WTC11 (cell line): ENCODE data around the gene C9orf153. TPM values are rescaled to one million over a fixed set of nuclear protein-coding genes. Genes with fewer than 3 reads are reported as not detected.

Experiments used
- ATAC-seq: fragments of 200-7000 bp; cut with Tn5 transposase; 2 replicates; pipeline ENCODE4 v1.10.0; 2021; ENCODE audit warnings: mild to moderate bottlenecking, moderate library complexity
- CTCF ChIA-PET: fragments of 300-600 bp; sonication (Branson Sonifier 250); formaldehyde crosslinking; loops from one replicate; lab custom pipeline; 2021; ENCODE audit warnings: antibody characterized with exemption; lab: Charles Lee
- POLR2A ChIA-PET: fragments of 350-600 bp; sonication (Branson Sonifier 250); formaldehyde crosslinking; loops from one replicate; lab custom pipeline; 2021; ENCODE audit warnings: antibody characterized with exemption; lab: Charles Lee
- DNase-seq: peaks from one replicate; pipeline ENCODE4 v3.0.0; 2021; ENCODE audit warnings: low spot score
- H3K27ac Mint-ChIP-seq: 2 replicates; pipeline ENCODE4 v1.8.0; 2021; ENCODE audit warnings: mixed read lengths
- H3K27me3 Mint-ChIP-seq: 2 replicates; pipeline ENCODE4 v1.8.0; 2021; ENCODE audit warnings: low read depth, mild to moderate bottlenecking, moderate library complexity, mixed read lengths
- H3K36me3 Mint-ChIP-seq: 2 replicates; pipeline ENCODE4 v1.8.0; 2021; ENCODE audit warnings: mixed read lengths
- H3K4me1 Mint-ChIP-seq: 2 replicates; pipeline ENCODE4 v1.8.0; 2022; ENCODE audit warnings: mixed read lengths
- H3K4me3 Mint-ChIP-seq: 2 replicates; pipeline ENCODE4 v1.8.0; 2021; ENCODE audit warnings: mild to moderate bottlenecking, moderate library complexity, mixed read lengths
- H3K9me3 Mint-ChIP-seq: 2 replicates; pipeline ENCODE4 v1.8.0; 2021; ENCODE audit warnings: mixed read lengths
- ATF6 ChIP-seq: sonication (generic); formaldehyde crosslinking; IDR thresholded peaks from 2 replicates; pipeline ENCODE4 v1.8.1; 2023; ENCODE audit warnings: mild to moderate bottlenecking, missing genetic modification reagents
- ELF4 ChIP-seq: sonication (generic); formaldehyde crosslinking; IDR thresholded peaks from 2 replicates; pipeline ENCODE4 v1.8.1; 2022; ENCODE audit warnings: low read depth, mild to moderate bottlenecking, moderate library complexity, missing genetic modification reagents
- ETV6 ChIP-seq: sonication (generic); formaldehyde crosslinking; IDR thresholded peaks from 2 replicates; pipeline ENCODE4 v1.8.1; 2022; ENCODE audit warnings: mild to moderate bottlenecking, missing genetic modification reagents
- FOXK1 ChIP-seq: sonication (generic); formaldehyde crosslinking; IDR thresholded peaks from 2 replicates; pipeline ENCODE4 v1.8.0; 2022; ENCODE audit warnings: mild to moderate bottlenecking, moderate library complexity, missing genetic modification reagents
- FOXP1 ChIP-seq: sonication (generic); formaldehyde crosslinking; IDR thresholded peaks from 2 replicates; pipeline ENCODE4 v1.8.0; 2022; ENCODE audit warnings: missing genetic modification reagents, mild to moderate bottlenecking, moderate library complexity, borderline replicate concordance
- GRHL2 ChIP-seq: fragments of 250-450 bp; sonication (Bioruptor Pico); IDR thresholded peaks from 2 replicates; pipeline ENCODE4 v1.8.0; 2022; ENCODE audit warnings: mild to moderate bottlenecking, moderate library complexity; ENCODE audit not compliant: insufficient replicate concordance, severe bottlenecking
- IRF2 ChIP-seq: sonication (generic); formaldehyde crosslinking; IDR thresholded peaks from 2 replicates; pipeline ENCODE4 v1.8.0; 2022; ENCODE audit warnings: low read depth, missing genetic modification reagents, borderline replicate concordance
- JAZF1 ChIP-seq: fragments of 250-450 bp; sonication (Bioruptor Pico); IDR thresholded peaks from 2 replicates; pipeline ENCODE4 v1.9.0; 2021; ENCODE audit warnings: moderate library complexity, mild to moderate bottlenecking, inconsistent platforms
- KAT7 ChIP-seq: sonication (generic); formaldehyde crosslinking; IDR thresholded peaks from 2 replicates; pipeline ENCODE4 v1.8.1; 2023; ENCODE audit warnings: missing genetic modification reagents, mild to moderate bottlenecking, borderline replicate concordance
- NFATC4 ChIP-seq: fragments of 250-450 bp; sonication (Bioruptor Pico); IDR thresholded peaks from 2 replicates; pipeline ENCODE4 v1.9.0; 2021; ENCODE audit warnings: mild to moderate bottlenecking
- NR1H2 ChIP-seq: sonication (generic); formaldehyde crosslinking; IDR thresholded peaks from 2 replicates; pipeline ENCODE4 v1.9.0; 2021; ENCODE audit warnings: mild to moderate bottlenecking, moderate library complexity, missing genetic modification reagents
- NR2C2 ChIP-seq: sonication (generic); formaldehyde crosslinking; IDR thresholded peaks from 2 replicates; pipeline ENCODE4 v1.8.0; 2022; ENCODE audit warnings: mild to moderate bottlenecking, missing genetic modification reagents
- RORB ChIP-seq: fragments of 250-450 bp; sonication (Bioruptor Pico); IDR thresholded peaks from 2 replicates; pipeline ENCODE4 v1.9.0; 2021; ENCODE audit warnings: mild to moderate bottlenecking
- SMAD4 ChIP-seq: sonication (generic); formaldehyde crosslinking; IDR thresholded peaks from 2 replicates; pipeline ENCODE4 v1.8.0; 2022; ENCODE audit warnings: mild to moderate bottlenecking, missing genetic modification reagents
- SOX15 ChIP-seq: fragments of 250-450 bp; sonication (Bioruptor Pico); IDR thresholded peaks from 2 replicates; pipeline ENCODE4 v1.9.0; 2021; ENCODE audit warnings: mild to moderate bottlenecking
- TEAD1 ChIP-seq: sonication (generic); formaldehyde crosslinking; IDR thresholded peaks from 2 replicates; pipeline ENCODE4 v1.8.0; 2022; ENCODE audit warnings: mild to moderate bottlenecking, missing genetic modification reagents
- TEAD4 ChIP-seq: sonication (generic); formaldehyde crosslinking; IDR thresholded peaks from 2 replicates; pipeline ENCODE4 v1.8.0; 2022; ENCODE audit warnings: mild to moderate bottlenecking, missing genetic modification reagents
- ZBTB43 ChIP-seq: sonication (generic); formaldehyde crosslinking; IDR thresholded peaks from 2 replicates; pipeline ENCODE4 v1.8.1; 2023; ENCODE audit warnings: mild to moderate bottlenecking, missing genetic modification reagents
- ZNF219 ChIP-seq: sonication (generic); formaldehyde crosslinking; IDR thresholded peaks from 2 replicates; pipeline ENCODE4 v1.8.0; 2023; ENCODE audit warnings: missing genetic modification reagents, mild to moderate bottlenecking, borderline replicate concordance
- ZNF317 ChIP-seq: sonication (generic); formaldehyde crosslinking; IDR thresholded peaks from 2 replicates; pipeline ENCODE4 v1.8.1; 2023; ENCODE audit warnings: low read depth, mild to moderate bottlenecking, moderate library complexity, missing genetic modification reagents, borderline replicate concordance
- ZNF396 ChIP-seq: fragments of 250-450 bp; sonication (Bioruptor Pico); IDR thresholded peaks from 2 replicates; pipeline ENCODE4 v1.8.0; 2021; ENCODE audit warnings: mild to moderate bottlenecking, moderate library complexity, borderline replicate concordance
- total RNA-seq: library from RNA; stranded (reverse); gene quantifications from 3 replicates; pipeline ENCODE4 v1.2.3, GENCODE V29; 2021
- TF ChIP-seq, protein P1 (sequence below): fragments of 250-450 bp; sonication (Bioruptor Pico); IDR thresholded peaks from 2 replicates; pipeline ENCODE4 v1.9.0; 2021; ENCODE audit warnings: moderate library complexity, mild to moderate bottlenecking, inconsistent platforms, borderline replicate concordance
- TF ChIP-seq, protein P2 (sequence below): sonication (generic); formaldehyde crosslinking; IDR thresholded peaks from 2 replicates; pipeline ENCODE4 v1.8.0; 2023; ENCODE audit warnings: mild to moderate bottlenecking, missing genetic modification reagents
- TF ChIP-seq, protein P3 (sequence below): fragments of 250-450 bp; sonication (Bioruptor Pico); IDR thresholded peaks from 2 replicates; pipeline ENCODE4 v2.1.2; 2022; ENCODE audit warnings: mild to moderate bottlenecking, moderate library complexity
- TF ChIP-seq, protein P4 (sequence below): fragments of 250-450 bp; sonication (Bioruptor Pico); IDR thresholded peaks from 2 replicates; pipeline ENCODE4 v1.9.0; 2021; ENCODE audit warnings: mild to moderate bottlenecking
- TF ChIP-seq, protein P5 (sequence below): fragments of 200-600 bp; IDR thresholded peaks from 2 replicates; pipeline ENCODE4 v1.8.0; 2022; ENCODE audit warnings: antibody characterized with exemption

The C9orf153 gene
- total RNA-seq, 1 experiment from 2014 or later = not detected

GRCh38 chr9:86300701-86301100 is 41.2 kb upstream of the C9orf153 start (continued):
- TF ChIP-seq, protein P1, sequence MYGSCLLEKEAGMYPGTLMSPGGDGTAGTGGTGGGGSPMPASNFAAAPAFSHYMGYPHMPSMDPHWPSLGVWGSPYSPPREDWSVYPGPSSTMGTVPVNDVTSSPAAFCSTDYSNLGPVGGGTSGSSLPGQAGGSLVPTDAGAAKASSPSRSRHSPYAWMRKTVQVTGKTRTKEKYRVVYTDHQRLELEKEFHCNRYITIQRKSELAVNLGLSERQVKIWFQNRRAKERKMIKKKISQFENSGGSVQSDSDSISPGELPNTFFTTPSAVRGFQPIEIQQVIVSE (CRISPR knock-in tag) = no peak
- no peak for TF ChIP-seq NR2C2 (CRISPR knock-in tag)
- no peak for TF ChIP-seq ZNF396 (CRISPR knock-in tag)
- TF ChIP-seq, protein P2, sequence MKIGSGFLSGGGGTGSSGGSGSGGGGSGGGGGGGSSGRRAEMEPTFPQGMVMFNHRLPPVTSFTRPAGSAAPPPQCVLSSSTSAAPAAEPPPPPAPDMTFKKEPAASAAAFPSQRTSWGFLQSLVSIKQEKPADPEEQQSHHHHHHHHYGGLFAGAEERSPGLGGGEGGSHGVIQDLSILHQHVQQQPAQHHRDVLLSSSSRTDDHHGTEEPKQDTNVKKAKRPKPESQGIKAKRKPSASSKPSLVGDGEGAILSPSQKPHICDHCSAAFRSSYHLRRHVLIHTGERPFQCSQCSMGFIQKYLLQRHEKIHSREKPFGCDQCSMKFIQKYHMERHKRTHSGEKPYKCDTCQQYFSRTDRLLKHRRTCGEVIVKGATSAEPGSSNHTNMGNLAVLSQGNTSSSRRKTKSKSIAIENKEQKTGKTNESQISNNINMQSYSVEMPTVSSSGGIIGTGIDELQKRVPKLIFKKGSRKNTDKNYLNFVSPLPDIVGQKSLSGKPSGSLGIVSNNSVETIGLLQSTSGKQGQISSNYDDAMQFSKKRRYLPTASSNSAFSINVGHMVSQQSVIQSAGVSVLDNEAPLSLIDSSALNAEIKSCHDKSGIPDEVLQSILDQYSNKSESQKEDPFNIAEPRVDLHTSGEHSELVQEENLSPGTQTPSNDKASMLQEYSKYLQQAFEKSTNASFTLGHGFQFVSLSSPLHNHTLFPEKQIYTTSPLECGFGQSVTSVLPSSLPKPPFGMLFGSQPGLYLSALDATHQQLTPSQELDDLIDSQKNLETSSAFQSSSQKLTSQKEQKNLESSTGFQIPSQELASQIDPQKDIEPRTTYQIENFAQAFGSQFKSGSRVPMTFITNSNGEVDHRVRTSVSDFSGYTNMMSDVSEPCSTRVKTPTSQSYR (CRISPR knock-in tag) = no peak
- TF ChIP-seq ATF6 (CRISPR knock-in tag) = no peak
- TF ChIP-seq SMAD4 = no peak
- TF ChIP-seq TEAD1 (CRISPR knock-in tag) = no peak
- TF ChIP-seq KAT7 (CRISPR knock-in tag) = no peak
- TF ChIP-seq ZNF219 (CRISPR knock-in tag) = no peak
- no peak for TF ChIP-seq JAZF1 (CRISPR knock-in tag)
- TF ChIP-seq ETV6 (CRISPR knock-in tag) = no peak

DNA sequence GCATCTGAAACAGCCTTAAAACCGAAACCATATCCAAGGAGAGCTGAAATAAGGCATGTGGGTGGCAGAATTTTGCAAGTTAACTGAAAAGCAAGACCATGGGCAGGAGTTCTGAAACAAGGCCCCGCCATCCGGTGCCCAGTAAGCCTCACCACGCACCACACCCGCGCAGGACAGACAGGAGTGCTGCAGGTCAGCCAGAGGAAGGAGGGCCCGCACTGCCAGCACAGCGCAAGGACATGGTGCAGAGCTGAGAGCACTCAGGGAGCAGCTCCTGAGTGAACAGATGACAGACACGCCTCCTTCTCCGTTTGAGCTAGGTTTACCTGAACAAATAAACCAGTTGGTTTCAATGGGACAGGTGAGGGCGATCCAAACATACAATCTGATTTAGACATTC is 39.4 kb upstream of the C9orf153 start:
- H3K36me3 Mint-ChIP-seq = peaks cover 29% of the 10 kb centered on the region
- no peaks in the 10 kb centered on the region for H3K9me3 Mint-ChIP-seq
- no peak overlapping the region for H3K27ac Mint-ChIP-seq
- DNase-seq = no peak
- CTCF ChIA-PET = interaction anchor here (0.9 kb wide), 1 partner anchor 97 kb away, joined by 4 read pairs; no protein-coding TSS in a partner anchor
- peaks cover 9% of the 10 kb centered on the region for H3K4me1 Mint-ChIP-seq
- no peaks in the 10 kb centered on the region for H3K27me3 Mint-ChIP-seq
- no peak for ATAC-seq
- H3K4me3 Mint-ChIP-seq = no peak overlapping the region
- POLR2A ChIA-PET = no interaction called here
- TF ChIP-seq TEAD4 (CRISPR knock-in tag) = no peak
- TF ChIP-seq FOXP1 (CRISPR knock-in tag) = no peak
- no peak for TF ChIP-seq IRF2 (CRISPR knock-in tag)
- TF ChIP-seq ZNF317 (CRISPR knock-in tag) = no peak
- no peak for TF ChIP-seq RORB (CRISPR knock-in tag)
- TF ChIP-seq GRHL2 (CRISPR knock-in tag) = no peak
- no peak for TF ChIP-seq NFATC4 (CRISPR knock-in tag)
- no peak for TF ChIP-seq FOXK1 (CRISPR knock-in tag)
- TF ChIP-seq, protein P3, sequence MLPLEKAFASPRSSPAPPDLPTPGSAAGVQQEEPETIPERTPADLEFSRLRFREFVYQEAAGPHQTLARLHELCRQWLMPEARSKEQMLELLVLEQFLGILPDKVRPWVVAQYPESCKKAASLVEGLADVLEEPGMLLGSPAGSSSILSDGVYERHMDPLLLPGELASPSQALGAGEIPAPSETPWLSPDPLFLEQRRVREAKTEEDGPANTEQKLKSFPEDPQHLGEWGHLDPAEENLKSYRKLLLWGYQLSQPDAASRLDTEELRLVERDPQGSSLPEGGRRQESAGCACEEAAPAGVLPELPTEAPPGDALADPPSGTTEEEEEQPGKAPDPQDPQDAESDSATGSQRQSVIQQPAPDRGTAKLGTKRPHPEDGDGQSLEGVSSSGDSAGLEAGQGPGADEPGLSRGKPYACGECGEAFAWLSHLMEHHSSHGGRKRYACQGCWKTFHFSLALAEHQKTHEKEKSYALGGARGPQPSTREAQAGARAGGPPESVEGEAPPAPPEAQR (CRISPR knock-in tag) = no peak
- TF ChIP-seq ELF4 (CRISPR knock-in tag) = no peak
- no peak for TF ChIP-seq ZNF219 (CRISPR knock-in tag)
- TF ChIP-seq, protein P4, sequence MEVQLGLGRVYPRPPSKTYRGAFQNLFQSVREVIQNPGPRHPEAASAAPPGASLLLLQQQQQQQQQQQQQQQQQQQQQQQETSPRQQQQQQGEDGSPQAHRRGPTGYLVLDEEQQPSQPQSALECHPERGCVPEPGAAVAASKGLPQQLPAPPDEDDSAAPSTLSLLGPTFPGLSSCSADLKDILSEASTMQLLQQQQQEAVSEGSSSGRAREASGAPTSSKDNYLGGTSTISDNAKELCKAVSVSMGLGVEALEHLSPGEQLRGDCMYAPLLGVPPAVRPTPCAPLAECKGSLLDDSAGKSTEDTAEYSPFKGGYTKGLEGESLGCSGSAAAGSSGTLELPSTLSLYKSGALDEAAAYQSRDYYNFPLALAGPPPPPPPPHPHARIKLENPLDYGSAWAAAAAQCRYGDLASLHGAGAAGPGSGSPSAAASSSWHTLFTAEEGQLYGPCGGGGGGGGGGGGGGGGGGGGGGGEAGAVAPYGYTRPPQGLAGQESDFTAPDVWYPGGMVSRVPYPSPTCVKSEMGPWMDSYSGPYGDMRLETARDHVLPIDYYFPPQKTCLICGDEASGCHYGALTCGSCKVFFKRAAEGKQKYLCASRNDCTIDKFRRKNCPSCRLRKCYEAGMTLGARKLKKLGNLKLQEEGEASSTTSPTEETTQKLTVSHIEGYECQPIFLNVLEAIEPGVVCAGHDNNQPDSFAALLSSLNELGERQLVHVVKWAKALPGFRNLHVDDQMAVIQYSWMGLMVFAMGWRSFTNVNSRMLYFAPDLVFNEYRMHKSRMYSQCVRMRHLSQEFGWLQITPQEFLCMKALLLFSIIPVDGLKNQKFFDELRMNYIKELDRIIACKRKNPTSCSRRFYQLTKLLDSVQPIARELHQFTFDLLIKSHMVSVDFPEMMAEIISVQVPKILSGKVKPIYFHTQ (CRISPR knock-in tag) = no peak
- no peak for TF ChIP-seq SOX15 (CRISPR knock-in tag)
- TF ChIP-seq, protein P5, sequence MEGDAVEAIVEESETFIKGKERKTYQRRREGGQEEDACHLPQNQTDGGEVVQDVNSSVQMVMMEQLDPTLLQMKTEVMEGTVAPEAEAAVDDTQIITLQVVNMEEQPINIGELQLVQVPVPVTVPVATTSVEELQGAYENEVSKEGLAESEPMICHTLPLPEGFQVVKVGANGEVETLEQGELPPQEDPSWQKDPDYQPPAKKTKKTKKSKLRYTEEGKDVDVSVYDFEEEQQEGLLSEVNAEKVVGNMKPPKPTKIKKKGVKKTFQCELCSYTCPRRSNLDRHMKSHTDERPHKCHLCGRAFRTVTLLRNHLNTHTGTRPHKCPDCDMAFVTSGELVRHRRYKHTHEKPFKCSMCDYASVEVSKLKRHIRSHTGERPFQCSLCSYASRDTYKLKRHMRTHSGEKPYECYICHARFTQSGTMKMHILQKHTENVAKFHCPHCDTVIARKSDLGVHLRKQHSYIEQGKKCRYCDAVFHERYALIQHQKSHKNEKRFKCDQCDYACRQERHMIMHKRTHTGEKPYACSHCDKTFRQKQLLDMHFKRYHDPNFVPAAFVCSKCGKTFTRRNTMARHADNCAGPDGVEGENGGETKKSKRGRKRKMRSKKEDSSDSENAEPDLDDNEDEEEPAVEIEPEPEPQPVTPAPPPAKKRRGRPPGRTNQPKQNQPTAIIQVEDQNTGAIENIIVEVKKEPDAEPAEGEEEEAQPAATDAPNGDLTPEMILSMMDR = no peak
- no peak for TF ChIP-seq NR1H2
- TF ChIP-seq ZBTB43 (CRISPR knock-in tag) = no peak
